ENCODE measurements around the gene PIGM.

DNA sequence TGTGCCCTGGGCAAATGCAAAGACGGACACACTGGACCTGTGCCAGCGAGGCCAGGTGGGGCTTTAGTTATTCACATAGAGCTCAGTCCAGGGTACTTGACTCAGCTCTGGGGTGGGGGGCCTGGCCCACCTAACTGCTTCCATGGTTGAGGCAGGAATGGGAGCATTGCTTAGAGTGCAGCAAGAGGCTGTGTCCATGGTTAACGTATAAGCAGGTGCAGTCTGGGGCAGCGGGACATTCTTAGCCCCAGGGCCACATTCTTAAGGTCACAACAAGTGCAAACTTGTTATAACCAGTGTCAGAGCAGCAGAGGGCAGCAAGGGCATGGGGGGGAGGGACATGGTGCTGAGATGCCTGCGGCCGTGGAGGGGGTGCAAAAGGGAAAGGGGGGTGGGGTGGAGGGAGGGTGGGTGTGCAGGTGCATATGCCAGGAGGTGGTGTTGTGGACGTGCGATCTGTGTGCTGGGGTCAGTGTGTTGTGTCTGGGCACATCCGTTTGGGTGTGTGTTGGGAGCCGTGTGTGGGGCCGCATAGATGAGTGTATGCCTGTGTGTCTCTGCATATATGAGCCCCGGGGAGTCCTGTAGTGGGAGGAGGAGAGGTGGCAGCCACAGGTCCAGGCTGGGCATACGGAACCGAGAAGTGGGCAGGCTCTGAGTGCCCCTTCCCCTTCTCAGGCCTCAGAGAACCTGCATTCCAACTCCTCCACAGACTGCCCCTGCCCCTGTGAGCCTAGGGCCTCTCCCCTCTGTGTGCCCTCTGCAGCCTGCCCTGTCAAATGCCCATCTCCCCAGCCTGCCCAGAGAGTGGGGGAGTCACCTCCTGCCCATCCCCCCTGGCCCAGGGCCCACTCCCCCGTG is 29.8 kb upstream of the PIGM start:
- TF ChIP-seq, protein P1, sequence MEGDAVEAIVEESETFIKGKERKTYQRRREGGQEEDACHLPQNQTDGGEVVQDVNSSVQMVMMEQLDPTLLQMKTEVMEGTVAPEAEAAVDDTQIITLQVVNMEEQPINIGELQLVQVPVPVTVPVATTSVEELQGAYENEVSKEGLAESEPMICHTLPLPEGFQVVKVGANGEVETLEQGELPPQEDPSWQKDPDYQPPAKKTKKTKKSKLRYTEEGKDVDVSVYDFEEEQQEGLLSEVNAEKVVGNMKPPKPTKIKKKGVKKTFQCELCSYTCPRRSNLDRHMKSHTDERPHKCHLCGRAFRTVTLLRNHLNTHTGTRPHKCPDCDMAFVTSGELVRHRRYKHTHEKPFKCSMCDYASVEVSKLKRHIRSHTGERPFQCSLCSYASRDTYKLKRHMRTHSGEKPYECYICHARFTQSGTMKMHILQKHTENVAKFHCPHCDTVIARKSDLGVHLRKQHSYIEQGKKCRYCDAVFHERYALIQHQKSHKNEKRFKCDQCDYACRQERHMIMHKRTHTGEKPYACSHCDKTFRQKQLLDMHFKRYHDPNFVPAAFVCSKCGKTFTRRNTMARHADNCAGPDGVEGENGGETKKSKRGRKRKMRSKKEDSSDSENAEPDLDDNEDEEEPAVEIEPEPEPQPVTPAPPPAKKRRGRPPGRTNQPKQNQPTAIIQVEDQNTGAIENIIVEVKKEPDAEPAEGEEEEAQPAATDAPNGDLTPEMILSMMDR (IDR thresholded peaks at IDR 0.05), result no peak
- TF ChIP-seq POLR2A (IDR thresholded peaks at IDR 0.05), result no peak

Data from right lobe of liver (tissue), 4 donors.